GM19467 (cell line): ENCODE measurements around the gene KANK4.

ENCODE experiments used
- ATAC-seq: cut with Tn5 transposase; IDR thresholded peaks from one replicate; pipeline ENCODE4 v1.9.1; 2021; ENCODE audit warnings: mild to moderate bottlenecking, moderate library complexity; ENCODE audit not compliant: unreplicated experiment

Gene KANK4

DNA sequence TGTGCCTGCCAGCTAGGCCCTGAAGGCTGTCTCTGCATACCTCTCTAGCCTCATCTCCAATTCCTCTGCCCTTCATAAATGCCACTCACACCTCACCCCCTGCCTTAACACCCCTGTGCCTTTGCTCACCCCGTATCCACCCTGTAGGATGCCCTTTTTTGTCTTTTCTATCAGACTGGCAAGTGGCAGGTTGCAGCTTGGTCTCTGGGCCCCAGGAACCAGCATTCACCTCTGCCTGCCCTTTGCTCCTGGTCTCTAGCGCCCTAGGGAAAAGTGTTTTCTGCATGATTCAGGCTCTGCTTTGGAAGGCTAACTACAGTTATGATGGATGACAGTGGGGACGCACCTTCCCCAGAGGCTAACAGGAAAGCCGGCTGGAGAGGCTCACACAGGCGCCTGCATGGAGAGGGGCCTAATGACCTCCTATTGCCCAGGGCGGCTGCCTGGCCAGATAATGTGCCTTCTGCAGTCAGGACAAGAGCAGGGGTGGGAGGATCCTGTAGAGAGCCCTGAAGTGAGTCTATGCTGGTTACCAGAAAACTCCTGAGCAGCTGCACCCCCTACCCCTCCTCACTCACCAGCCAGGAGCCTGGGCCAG, 11.2 kb downstream of the KANK4 start:
- ATAC-seq = no peak

DNA sequence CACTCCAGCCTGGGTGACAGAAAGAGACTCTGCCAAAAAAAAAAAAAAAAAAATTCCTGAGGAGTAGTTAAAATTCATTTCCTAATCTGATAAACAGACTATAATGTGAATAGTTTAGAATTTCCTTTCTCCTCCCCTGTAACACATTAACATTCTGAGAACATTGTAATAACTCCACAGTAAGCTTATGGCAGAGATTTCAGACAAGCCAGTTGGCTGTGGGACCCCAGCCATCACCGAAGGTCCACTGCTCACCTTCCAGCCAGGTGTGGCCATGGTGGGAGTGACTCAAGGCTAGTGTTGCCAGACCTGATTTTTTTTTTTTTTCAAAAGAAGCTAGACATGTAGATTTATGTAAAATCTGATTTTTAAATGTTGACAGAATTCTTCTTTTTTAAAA, 11.8 kb downstream of the KANK4 start:
- no peak for ATAC-seq

- ATAC-seq = no peak
These were observed 13.2 kb downstream of the KANK4 start for GRCh38 chr1:62306065-62306464.

GRCh38 chr1:62304975-62305374, 14.3 kb downstream of the KANK4 start:
- no peak for ATAC-seq

GRCh38 chr1:62304515-62304914, 14.7 kb downstream of the KANK4 start:
- ATAC-seq = no peak

DNA sequence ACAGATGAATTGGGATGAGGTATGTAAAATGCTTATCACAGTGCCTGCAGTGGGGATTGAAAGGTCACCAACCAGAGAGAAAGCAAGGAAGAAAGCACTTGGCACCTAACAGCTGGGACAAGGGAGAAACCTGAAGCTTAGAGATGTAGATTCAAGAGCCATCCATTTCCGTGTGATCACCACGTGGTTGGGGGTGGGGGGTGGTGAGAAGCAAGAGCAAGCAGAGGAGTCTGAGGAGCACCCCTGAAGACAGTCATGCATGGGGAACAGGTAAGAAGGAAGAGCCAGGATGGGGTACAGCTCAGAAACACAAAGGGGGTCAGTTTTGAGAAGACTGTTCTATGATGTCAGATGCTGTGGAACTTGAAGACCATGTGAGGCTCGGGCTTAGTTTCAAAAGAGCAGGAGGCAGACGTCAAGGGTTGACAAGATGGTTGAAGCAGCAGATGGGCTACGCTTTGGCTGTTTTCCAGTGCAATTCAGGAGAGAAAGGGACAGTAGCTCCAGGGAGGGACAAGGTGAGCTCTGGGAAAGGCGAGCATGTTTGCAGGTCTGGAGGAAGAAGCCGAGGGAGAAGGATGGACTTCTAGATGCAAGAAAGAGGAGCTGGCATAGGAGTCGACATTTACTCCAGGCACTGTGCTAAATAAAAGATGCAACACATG, 17.4 kb downstream of the KANK4 start:
- no peak for ATAC-seq

GRCh38 chr1:62299426-62300200, 19.6 kb downstream of the KANK4 start:
- ATAC-seq = no peak

DNA sequence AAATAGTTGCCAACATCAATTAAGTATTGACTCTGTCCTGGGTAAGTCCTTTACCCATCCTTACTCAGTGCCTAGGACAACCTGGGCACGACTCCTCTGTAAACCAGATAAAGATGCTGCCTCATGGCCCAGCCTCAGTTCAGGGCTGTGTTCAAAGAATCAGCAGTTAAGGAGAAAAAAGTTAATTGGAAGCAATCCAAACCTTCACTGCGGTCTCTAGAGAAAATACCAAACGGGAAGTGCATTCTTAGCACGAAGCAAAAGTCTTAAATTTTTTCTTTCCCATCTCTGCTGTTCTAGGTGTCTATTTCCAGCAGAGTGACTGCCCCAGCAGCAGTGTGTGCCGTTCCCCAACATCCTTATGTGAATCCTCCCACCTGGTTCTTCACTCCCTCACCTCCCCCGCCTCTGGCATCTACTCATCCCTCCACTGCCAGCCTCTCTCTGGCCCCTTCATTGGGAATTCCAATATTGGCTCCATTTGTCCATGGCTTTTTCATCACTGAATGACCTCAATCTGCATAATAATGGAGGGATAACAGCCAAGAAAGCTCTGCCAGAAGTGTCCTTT, 23.2 kb downstream of the KANK4 start:
- ATAC-seq = peak; percentile 63

GRCh38 chr1:62294261-62294660, 25.0 kb downstream of the KANK4 start:
- ATAC-seq = no peak

DNA sequence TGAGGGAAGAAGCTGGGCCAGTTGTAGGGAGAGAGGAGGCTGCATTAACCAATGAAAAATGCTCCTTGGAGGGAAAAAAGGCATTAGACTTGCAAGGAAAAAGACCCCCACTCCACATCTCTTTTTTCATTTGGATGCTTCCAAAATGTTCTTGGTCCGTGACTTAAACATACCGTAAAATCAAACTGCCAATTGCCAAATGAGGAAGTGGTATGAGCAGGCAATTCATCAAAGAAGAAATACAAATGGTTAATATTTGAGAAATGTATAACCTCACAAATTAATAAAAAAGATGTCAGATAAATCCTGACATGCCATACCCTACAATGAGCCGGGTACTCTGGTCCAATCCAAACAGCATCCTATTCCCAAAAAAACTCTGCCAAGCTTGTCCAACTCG, 30.6 kb downstream of the KANK4 start:
- ATAC-seq = no peak

DNA sequence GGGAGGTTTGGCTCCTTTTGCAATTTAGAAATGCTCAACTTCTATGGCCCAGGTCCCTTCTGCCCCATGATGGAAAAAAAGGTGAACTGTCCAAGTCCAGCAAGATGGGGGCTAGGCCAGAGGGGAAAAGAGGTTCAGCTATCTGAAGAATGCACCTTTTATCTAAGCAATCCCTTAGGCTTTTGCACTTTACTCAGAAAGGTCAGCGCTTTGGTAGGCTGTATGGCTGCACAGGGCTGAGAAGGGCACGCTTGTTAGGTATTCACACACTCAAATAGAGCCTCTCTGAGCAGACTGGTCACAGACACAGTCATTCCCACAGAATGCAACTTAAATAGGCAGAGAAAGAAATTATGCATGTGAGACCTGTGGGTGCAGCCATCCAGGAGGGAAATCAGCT, 31.0 kb downstream of the KANK4 start:
- ATAC-seq = no peak

DNA sequence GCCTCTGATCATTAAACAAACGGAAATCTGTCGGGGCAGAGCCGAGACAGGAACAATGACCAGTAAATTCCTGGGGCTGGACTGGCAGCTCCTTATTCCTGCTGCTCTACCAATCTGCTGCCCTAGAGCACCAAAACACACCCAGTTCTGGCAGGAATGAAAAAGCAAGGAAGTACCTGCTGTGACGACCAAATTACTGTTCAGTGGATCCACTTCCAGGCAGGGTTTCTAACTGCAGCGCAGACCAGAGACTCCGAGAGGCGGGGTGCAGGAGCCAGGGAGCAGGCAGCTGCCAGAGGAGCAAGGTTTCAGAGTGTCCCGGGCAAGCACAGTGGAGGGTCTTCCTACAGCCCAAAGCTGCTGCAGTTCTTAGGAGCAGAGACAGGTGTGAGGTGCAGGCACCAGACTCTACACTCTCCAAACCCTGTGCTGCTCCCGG, 32.4 kb downstream of the KANK4 start:
- no peak for ATAC-seq

DNA sequence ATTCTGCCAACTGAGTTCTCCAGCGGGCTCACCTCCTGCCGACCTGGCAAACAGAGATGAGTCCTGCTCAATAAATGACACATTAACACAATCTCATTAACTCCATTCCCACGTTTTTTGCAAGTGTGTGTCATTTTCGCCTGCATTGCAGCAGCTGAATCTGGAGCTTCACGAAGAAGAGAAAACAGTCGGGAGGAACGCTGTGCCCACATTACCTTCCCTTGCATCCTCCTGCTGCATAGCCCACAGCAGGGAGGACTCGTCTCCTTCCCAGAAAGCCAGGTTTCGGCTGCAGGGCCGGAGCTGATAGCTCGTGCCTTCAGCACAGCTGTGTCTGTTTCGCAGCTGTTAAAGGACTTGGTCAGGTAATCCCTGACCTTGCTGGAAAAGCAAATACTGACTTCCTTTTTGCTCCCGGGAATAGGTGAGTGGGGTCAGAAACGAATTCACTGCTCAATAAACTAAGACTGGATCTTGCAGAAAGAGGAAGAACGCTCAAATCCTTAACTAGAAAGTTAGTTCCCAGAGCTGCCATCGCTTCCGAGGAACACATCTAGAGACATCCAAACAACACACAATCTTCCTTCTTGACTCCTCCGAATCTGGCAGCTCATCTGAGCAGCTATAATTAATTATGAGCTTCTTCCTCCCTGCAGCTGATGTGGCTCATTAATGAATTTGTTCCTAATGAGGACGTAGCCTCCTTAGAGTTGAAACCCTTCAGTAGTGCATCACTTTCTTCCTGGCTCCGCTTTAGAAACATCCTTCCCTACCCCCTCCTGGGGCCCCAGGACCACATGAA, 33.0 kb downstream of the KANK4 start:
- no peak for ATAC-seq

- no peak for ATAC-seq
These were observed 33.8 kb downstream of the KANK4 start for GRCh38 chr1:62285440-62285839.

DNA sequence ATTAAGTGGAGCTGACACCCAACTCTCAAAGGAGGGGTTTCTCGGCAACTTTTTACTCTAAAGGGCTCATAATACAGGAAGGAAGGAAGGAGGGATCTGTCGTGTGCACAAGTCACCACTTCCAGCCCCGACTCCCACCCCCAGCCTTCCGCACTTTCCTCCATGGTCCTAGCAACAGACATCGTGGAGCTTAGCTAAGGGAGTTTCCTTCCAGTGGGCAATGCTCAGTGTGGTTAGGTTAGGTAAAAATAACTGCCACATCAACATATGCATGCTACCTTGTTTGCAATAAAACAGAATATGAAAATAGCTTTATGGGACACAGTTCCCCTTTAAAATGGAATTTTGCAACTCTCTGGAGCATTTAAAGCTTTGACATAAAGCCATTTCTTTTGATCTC, 35.2 kb downstream of the KANK4 start:
- ATAC-seq = no peak

GRCh38 chr1:62282909-62283755, 36.1 kb downstream of the KANK4 start:
- ATAC-seq = no peak

GRCh38 chr1:62281922-62282555, 37.2 kb downstream of the KANK4 start:
- no peak for ATAC-seq

- ATAC-seq = no peak
These were observed 38.2 kb downstream of the KANK4 start for GRCh38 chr1:62280960-62281465.

- no peak for ATAC-seq
These were observed 39.1 kb downstream of the KANK4 start for GRCh38 chr1:62280150-62280549.
